Neural cell (in vitro differentiated cells): ENCODE data around the gene HIVEP3. TPM values are rescaled to one million over a fixed set of nuclear protein-coding genes. Genes with fewer than 3 reads are reported as not detected.

Experiments used
- H2AFZ ChIP-seq: fragments of 200-600, 300-800 bp; sonication (generic), shearing (Covaris generic); 2 replicates; pipeline ENCODE4 v1.6.0; 2014; ENCODE audit warnings: low read depth, mild to moderate bottlenecking, antibody characterized with exemption, low read length, moderate library complexity
- H3F3A ChIP-seq: fragments of 200-600 bp; shearing (Covaris generic); 2 replicates; pipeline ENCODE4 v1.6.1; 2016; ENCODE audit warnings: mild to moderate bottlenecking, moderate library complexity, mixed read lengths, antibody characterized with exemption, low read length; ENCODE audit not compliant: insufficient read depth, poor library complexity, severe bottlenecking
- H3K27ac ChIP-seq: fragments of 200-600, 300-800 bp; sonication (generic), shearing (Covaris generic); 2 replicates; pipeline ENCODE4 v1.5.1; 2014; ENCODE audit warnings: mild to moderate bottlenecking, low read length, moderate library complexity
- H3K27me3 ChIP-seq: fragments of 300-800, 200-600 bp; sonication (generic), shearing (Covaris generic); 2 replicates; pipeline ENCODE4 v1.6.0; 2014; ENCODE audit warnings: mild to moderate bottlenecking, low read depth, low read length, moderate library complexity; ENCODE audit not compliant: insufficient read depth
- H3K36me3 ChIP-seq: fragments of 300-800, 200-600 bp; sonication (generic), shearing (Covaris generic); 2 replicates; pipeline ENCODE4 v1.5.1; 2014; ENCODE audit warnings: mild to moderate bottlenecking, antibody characterized with exemption, low read length, moderate library complexity; ENCODE audit not compliant: insufficient read depth
- H3K4me2 ChIP-seq: fragments of 300-800, 200-600 bp; sonication (generic), shearing (Covaris generic); 2 replicates; pipeline ENCODE4 v1.6.0; 2014; ENCODE audit warnings: mild to moderate bottlenecking, low read length
- H3K4me3 ChIP-seq: fragments of 300-800, 200-600 bp; sonication (generic), shearing (Covaris generic); 2 replicates; pipeline ENCODE4 v1.5.1; 2014; ENCODE audit warnings: mild to moderate bottlenecking, low read length, moderate library complexity
- H3K79me2 ChIP-seq: fragments of 200-600 bp; shearing (Covaris generic); replicated peaks from 2 replicates; pipeline ENCODE4 v1.6.0; 2014; ENCODE audit warnings: mild to moderate bottlenecking, low read length, moderate library complexity; ENCODE audit not compliant: insufficient read depth
- H3K9ac ChIP-seq: fragments of 300-800, 200-600 bp; sonication (generic), shearing (Covaris generic); 2 replicates; pipeline ENCODE4 v1.6.1; 2016; ENCODE audit warnings: mild to moderate bottlenecking, low read length, mixed read lengths
- H3K9me2 ChIP-seq: fragments of 200-600 bp; shearing (Covaris generic); 2 replicates; pipeline ENCODE4 v1.6.1; 2016; ENCODE audit warnings: mild to moderate bottlenecking, low read length, mixed read lengths; ENCODE audit not compliant: insufficient read depth
- H3K9me3 ChIP-seq: fragments of 200-600, 300-800 bp; sonication (generic), shearing (Covaris generic); 2 replicates; pipeline ENCODE4 v1.6.1; 2016; ENCODE audit warnings: mild to moderate bottlenecking, mixed run types, low read length, moderate library complexity, mixed read lengths
- H4K20me1 ChIP-seq: fragments of 200-600 bp; shearing (Covaris generic); 2 replicates; pipeline ENCODE4 v1.6.1; 2016; ENCODE audit warnings: mild to moderate bottlenecking, mixed run types; ENCODE audit not compliant: insufficient read depth
- EP300 ChIP-seq: fragments of 450-650 bp; conservative IDR thresholded peaks from 2 replicates; pipeline ENCODE4 v1.6.1; 2014; ENCODE audit warnings: antibody characterized with exemption, mild to moderate bottlenecking, moderate library complexity; ENCODE audit not compliant: poor library complexity, severe bottlenecking
- EZH2 ChIP-seq: fragments of 200-600, 300-800 bp; shearing (Covaris generic), sonication (generic); IDR thresholded peaks from 2 replicates; pipeline ENCODE4 v1.6.1; 2014; ENCODE audit warnings: antibody characterized with exemption, low read length, borderline replicate concordance, mild to moderate bottlenecking; ENCODE audit not compliant: insufficient read depth, poor library complexity, severe bottlenecking
- MXI1 ChIP-seq: fragments of 450-650 bp; conservative IDR thresholded peaks from 2 replicates; pipeline ENCODE4 v1.6.1; 2014; ENCODE audit warnings: antibody characterized with exemption, mild to moderate bottlenecking; ENCODE audit not compliant: poor library complexity, severe bottlenecking
- POLR2AphosphoS5 ChIP-seq: IDR thresholded peaks from 2 replicates; pipeline ENCODE4 v1.6.1; 2012
- RAD21 ChIP-seq: fragments of 450-650 bp; conservative IDR thresholded peaks from 2 replicates; pipeline ENCODE4 v1.6.1; 2014; ENCODE audit warnings: antibody characterized with exemption, mild to moderate bottlenecking, moderate library complexity
- SMC3 ChIP-seq: fragments of 450-650 bp; conservative IDR thresholded peaks from 2 replicates; pipeline ENCODE4 v1.6.1; 2014; ENCODE audit warnings: antibody characterized with exemption, mild to moderate bottlenecking, moderate library complexity; ENCODE audit not compliant: poor library complexity
- TAF1 ChIP-seq: IDR thresholded peaks from 2 replicates; pipeline ENCODE4 v1.6.1; 2012; ENCODE audit warnings: low read depth
- polyA plus RNA-seq: library from polyadenylated mRNA; depleted of rRNA; stranded (reverse); fragments of >200 nt; gene quantifications from 2 replicates; pipeline ENCODE4 v1.2.3, GENCODE V29; 2014
- TF ChIP-seq, protein P1 (sequence below): IDR thresholded peaks from 2 replicates; pipeline ENCODE4 v1.6.1; 2012; ENCODE audit warnings: borderline replicate concordance
- TF ChIP-seq, protein P2 (sequence below): fragments of 450-650 bp; IDR thresholded peaks from 2 replicates; pipeline ENCODE4 v1.5.1; 2014; ENCODE audit warnings: antibody characterized with exemption, mild to moderate bottlenecking, moderate library complexity; ENCODE audit not compliant: poor library complexity, severe bottlenecking

The HIVEP3 gene
- polyA plus RNA-seq, 1 donor from 2014 or later, result 2.6 TPM

DNA sequence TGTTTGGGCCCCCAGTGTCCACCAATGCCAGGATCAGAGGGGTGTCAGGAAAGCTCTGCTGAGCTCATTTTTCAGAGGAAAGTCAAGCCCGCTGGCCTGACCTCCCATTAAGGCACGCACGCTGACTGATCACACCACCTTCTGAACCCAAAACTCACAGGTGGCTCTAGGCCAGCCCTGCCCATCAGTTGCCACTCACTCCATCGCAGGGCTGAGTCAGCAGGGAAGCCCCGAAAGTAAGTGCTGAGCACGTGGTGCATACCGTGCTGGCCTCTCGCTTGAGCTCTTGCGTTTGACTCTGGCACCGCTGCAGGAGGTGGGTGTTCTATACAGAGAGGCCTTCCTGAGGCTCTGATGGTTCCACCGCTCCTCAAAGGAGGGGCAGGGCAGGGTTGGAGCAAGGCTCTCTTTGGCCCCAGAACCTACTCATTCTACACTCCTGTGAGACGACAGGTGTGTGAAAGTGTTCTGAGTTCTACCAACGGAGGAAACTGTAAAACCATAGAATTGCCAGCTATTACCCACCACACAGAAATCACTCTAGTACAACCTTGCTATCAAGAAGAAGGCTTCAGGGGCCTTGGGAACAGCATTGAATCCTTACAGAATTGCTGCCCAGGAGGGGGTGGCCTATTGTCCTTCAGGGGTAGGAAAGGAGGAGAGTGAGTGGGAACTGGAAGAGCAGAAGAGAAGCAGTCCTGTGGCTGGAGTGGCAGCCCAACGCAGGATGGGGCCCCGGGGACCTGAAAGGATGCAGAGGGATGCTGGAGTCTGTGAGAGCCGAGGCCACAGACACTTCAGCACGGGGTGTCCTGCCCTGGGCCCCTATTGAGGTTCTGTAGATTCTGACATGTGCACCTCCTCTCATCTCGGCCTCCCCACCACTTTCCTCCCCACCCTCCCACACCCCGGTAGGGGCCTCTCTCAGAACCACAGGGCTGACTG, 219.5 kb downstream of the HIVEP3 start:
- Histone ChIP-seq H3K27ac (no peak overlapping the region), H3K4me3 (no peak overlapping the region), H3K79me2 (no peaks in the 10 kb centered on the region), H4K20me1 (no peaks in the 10 kb centered on the region), H3K9ac (no peak overlapping the region), H3K4me2 (no peak overlapping the region), H3K27me3 (no peaks in the 10 kb centered on the region), H2AFZ (no peak overlapping the region), H3K9me3 (no peaks in the 10 kb centered on the region), H3F3A (no peaks in the 10 kb centered on the region), H3K36me3 (no peaks in the 10 kb centered on the region), H3K9me2 (no peaks in the 10 kb centered on the region)
- TF ChIP-seq SMC3 (no peak), EP300 (no peak), EZH2 (no peak), TAF1 (no peak), RAD21 (no peak), MXI1 (no peak), POLR2AphosphoS5 (no peak)
- TF ChIP-seq, protein P1, sequence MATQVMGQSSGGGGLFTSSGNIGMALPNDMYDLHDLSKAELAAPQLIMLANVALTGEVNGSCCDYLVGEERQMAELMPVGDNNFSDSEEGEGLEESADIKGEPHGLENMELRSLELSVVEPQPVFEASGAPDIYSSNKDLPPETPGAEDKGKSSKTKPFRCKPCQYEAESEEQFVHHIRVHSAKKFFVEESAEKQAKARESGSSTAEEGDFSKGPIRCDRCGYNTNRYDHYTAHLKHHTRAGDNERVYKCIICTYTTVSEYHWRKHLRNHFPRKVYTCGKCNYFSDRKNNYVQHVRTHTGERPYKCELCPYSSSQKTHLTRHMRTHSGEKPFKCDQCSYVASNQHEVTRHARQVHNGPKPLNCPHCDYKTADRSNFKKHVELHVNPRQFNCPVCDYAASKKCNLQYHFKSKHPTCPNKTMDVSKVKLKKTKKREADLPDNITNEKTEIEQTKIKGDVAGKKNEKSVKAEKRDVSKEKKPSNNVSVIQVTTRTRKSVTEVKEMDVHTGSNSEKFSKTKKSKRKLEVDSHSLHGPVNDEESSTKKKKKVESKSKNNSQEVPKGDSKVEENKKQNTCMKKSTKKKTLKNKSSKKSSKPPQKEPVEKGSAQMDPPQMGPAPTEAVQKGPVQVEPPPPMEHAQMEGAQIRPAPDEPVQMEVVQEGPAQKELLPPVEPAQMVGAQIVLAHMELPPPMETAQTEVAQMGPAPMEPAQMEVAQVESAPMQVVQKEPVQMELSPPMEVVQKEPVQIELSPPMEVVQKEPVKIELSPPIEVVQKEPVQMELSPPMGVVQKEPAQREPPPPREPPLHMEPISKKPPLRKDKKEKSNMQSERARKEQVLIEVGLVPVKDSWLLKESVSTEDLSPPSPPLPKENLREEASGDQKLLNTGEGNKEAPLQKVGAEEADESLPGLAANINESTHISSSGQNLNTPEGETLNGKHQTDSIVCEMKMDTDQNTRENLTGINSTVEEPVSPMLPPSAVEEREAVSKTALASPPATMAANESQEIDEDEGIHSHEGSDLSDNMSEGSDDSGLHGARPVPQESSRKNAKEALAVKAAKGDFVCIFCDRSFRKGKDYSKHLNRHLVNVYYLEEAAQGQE, result no peak
- TF ChIP-seq, protein P2, sequence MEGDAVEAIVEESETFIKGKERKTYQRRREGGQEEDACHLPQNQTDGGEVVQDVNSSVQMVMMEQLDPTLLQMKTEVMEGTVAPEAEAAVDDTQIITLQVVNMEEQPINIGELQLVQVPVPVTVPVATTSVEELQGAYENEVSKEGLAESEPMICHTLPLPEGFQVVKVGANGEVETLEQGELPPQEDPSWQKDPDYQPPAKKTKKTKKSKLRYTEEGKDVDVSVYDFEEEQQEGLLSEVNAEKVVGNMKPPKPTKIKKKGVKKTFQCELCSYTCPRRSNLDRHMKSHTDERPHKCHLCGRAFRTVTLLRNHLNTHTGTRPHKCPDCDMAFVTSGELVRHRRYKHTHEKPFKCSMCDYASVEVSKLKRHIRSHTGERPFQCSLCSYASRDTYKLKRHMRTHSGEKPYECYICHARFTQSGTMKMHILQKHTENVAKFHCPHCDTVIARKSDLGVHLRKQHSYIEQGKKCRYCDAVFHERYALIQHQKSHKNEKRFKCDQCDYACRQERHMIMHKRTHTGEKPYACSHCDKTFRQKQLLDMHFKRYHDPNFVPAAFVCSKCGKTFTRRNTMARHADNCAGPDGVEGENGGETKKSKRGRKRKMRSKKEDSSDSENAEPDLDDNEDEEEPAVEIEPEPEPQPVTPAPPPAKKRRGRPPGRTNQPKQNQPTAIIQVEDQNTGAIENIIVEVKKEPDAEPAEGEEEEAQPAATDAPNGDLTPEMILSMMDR, result no peak

DNA sequence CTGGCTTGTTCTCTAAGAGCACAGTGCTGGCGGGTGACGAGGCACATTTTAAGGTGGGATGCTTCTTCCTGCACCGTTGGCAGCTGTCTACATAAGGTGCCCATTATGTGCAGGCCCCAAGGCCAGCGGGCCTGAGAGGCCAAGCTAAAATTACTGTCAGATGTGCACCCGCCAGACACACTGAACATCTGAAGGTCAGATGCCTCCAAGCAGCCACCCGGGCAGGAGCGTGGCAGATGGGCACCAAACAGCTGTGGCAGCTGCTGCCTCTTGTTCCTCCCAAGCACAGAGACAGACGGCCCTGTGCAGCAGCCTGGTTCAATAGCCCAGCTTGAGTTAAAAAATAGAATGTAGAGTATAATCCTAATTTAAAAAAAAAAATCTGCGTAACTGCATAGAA, 222.3 kb downstream of the HIVEP3 start:
- Histone ChIP-seq H3K79me2 (no peaks in the 10 kb centered on the region), H3K36me3 (no peaks in the 10 kb centered on the region), H3K27ac (no peak overlapping the region), H4K20me1 (no peaks in the 10 kb centered on the region), H3K27me3 (no peaks in the 10 kb centered on the region), H3K9ac (no peak overlapping the region), H3F3A (no peaks in the 10 kb centered on the region), H3K9me2 (no peaks in the 10 kb centered on the region), H2AFZ (no peak overlapping the region), H3K4me3 (no peak overlapping the region), H3K9me3 (no peaks in the 10 kb centered on the region), H3K4me2 (no peak overlapping the region)
- TF ChIP-seq, protein P1, result no peak
- TF ChIP-seq SMC3 (no peak), RAD21 (no peak), EP300 (no peak), POLR2AphosphoS5 (no peak), EZH2 (no peak), TAF1 (no peak), MXI1 (no peak)
- TF ChIP-seq, protein P2, result no peak
